CD4-positive, alpha-beta T cell treated with Interleukin-17A for 4 hours (primary cell): ENCODE data around the gene HSPA1B.
A peak's percentile ranks its signal among the peaks of the same experiment; 100 is the strongest.
"Not testable (repeated sequence)": the region's sequence is repeated elsewhere in the genome, so short reads cannot be mapped to it uniquely, and the experiment has no call there.

ENCODE experiments used
- DNase-seq: peaks from one replicate; pipeline ENCODE4 v3.0.0-alpha.2; 2020; ENCODE audit warnings: mixed read lengths

The HSPA1B gene

GRCh38 chr6:31827286-31828079 is at the start of gene HSPA1B:
TSS of gene HSPA1B (plus strand) at chr6:31827738. CDS start at chr6:31827951, 213 bp downstream.
- DNase-seq = peak; percentile 91

- no peak for DNase-seq
These were observed 49.3 kb upstream of the HSPA1B start for GRCh38 chr6:31778193-31778592.

- DNase-seq = no peak
These were observed 48.3 kb upstream of the HSPA1B start for GRCh38 chr6:31778999-31779885.

GRCh38 chr6:31779908-31780307 is 47.6 kb upstream of the HSPA1B start:
- DNase-seq = no peak

GRCh38 chr6:31780507-31781243 is 46.9 kb upstream of the HSPA1B start:
- no peak for DNase-seq

- no peak for DNase-seq
These were observed 46.1 kb upstream of the HSPA1B start for GRCh38 chr6:31781244-31782125.

GRCh38 chr6:31782126-31782855 is 45.2 kb upstream of the HSPA1B start:
- DNase-seq = no peak

- DNase-seq = no peak
These were observed 43.2 kb upstream of the HSPA1B start for GRCh38 chr6:31784098-31784925.

GRCh38 chr6:31785475-31785874 is 42.1 kb upstream of the HSPA1B start:
- no peak for DNase-seq

- peak; percentile 50 for DNase-seq
These were observed 36.0 kb upstream of the HSPA1B start for GRCh38 chr6:31791324-31792089.

GRCh38 chr6:31792090-31792374 is 35.5 kb upstream of the HSPA1B start:
- no peak for DNase-seq

- DNase-seq = no peak
These were observed 34.8 kb upstream of the HSPA1B start for GRCh38 chr6:31792761-31793171.

GRCh38 chr6:31793927-31794245 is 33.7 kb upstream of the HSPA1B start:
- DNase-seq = not testable (repeated sequence)

GRCh38 chr6:31794294-31794865 is 33.2 kb upstream of the HSPA1B start:
- peak; percentile 25 for DNase-seq

GRCh38 chr6:31794866-31795615 is 32.5 kb upstream of the HSPA1B start:
- DNase-seq = no peak

- DNase-seq = peak; percentile 88
These were observed 31.8 kb upstream of the HSPA1B start, which contains the start of gene VARS1 for GRCh38 chr6:31795616-31796298. TSS of gene VARS1 (minus strand) at chr6:31795752. CDS start at chr6:31795217, 535 bp downstream.

- DNase-seq = no peak
These were observed 30.5 kb upstream of the HSPA1B start for GRCh38 chr6:31796993-31797385.

GRCh38 chr6:31797588-31797987 is 29.9 kb upstream of the HSPA1B start:
- DNase-seq = peak; percentile 74
